ENCODE data around the gene CNIH2.

The CNIH2 gene

GRCh38 chr11:66288671-66289547, 10.9 kb downstream of the CNIH2 start, which contains the start of gene YIF1A:
Gene YIF1A, minus strand, starts transcription at chr11:66289143. Its CDS starts 158 bp downstream, at chr11:66288985.
- TF ChIP-seq CTCF (IDR thresholded peaks at IDR 0.05; ENCODE audit: extremely low read depth, insufficient read depth, missing control alignments), result peak; percentile 4
- in situ Hi-C loops (cut with MboI; ENCODE audit: low pct_unique_long_range_greater_than_20kb, low sequenced_read_pairs, unreplicated experiment), result no loop called here

DNA sequence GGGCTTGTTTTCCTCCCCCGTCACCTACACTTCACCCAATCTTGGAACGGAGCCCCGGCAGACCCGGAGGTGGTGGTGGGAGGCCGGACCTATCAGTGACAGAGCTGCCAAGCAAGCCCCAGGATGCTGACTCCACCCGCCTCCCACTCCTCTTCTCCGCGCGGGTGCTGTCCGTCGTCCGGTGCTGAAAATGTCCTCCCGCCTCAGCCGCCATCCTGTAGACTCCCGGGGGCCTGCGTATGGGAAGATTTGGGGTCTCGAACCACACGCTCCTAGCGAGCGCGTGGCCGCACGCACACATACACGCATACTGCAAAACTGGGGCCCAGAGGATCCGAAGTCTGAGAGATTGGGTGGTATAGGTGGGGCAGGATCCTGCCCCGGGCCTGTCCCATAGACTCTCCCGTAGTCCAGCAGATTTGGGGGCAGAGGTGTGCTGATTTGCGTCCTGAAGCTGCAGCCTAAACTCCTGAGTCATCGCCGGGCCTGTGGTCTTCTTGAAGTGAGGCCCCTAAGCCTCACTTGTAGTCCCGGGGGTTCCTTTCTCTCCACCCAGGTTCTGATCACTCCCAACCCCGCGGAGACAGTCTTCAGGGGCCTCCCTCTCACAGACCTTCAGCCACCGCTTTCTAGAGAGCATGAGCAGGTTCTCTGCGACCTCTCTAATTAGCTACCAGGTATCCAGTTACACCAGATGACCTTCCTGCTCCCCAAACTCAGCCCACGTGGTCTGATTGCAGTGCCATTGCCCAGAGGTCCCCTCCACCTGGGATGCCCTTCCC, 11.8 kb downstream of the CNIH2 start:
- in situ Hi-C loops (cut with MboI; ENCODE audit: low pct_unique_long_range_greater_than_20kb, low sequenced_read_pairs, unreplicated experiment), result no loop called here
- peak; percentile 95 for DNase-seq (ENCODE audit: low spot score)
- no peak for TF ChIP-seq CTCF (IDR thresholded peaks at IDR 0.05; ENCODE audit: extremely low read depth, insufficient read depth, missing control alignments)

More at GRCh38 chr11:66288671-66289547, 10.9 kb downstream of the CNIH2 start, which contains the start of gene YIF1A:
- DNase-seq (ENCODE audit: low spot score), result peak; percentile 100

DNA sequence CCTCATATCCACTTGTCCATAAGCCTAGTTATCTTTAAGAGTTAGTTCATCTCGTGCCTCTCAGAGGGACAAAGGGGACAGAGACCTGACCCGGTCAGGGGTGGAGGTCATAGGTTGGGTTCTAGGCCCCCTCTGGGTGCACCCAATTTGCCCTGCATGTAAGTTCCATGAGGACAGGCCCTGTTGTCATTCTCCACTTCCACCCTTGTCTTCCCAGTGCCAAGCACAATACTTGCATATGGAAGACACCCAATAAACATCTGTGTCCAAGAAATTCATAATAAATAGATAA, 12.3 kb downstream of the CNIH2 start:
- DNase-seq (ENCODE audit: low spot score), result no peak
- in situ Hi-C loops (cut with MboI; ENCODE audit: low pct_unique_long_range_greater_than_20kb, low sequenced_read_pairs, unreplicated experiment), result no loop called here
- TF ChIP-seq CTCF (IDR thresholded peaks at IDR 0.05; ENCODE audit: extremely low read depth, insufficient read depth, missing control alignments), result no peak

- DNase-seq (ENCODE audit: low spot score), result no peak
- TF ChIP-seq CTCF (IDR thresholded peaks at IDR 0.05; ENCODE audit: extremely low read depth, insufficient read depth, missing control alignments), result no peak
- in situ Hi-C loops (cut with MboI; ENCODE audit: low pct_unique_long_range_greater_than_20kb, low sequenced_read_pairs, unreplicated experiment), result no loop called here
These were observed 13.3 kb downstream of the CNIH2 start for GRCh38 chr11:66291303-66291705.

- no peak for DNase-seq (ENCODE audit: low spot score)
- in situ Hi-C loops (cut with MboI; ENCODE audit: low pct_unique_long_range_greater_than_20kb, low sequenced_read_pairs, unreplicated experiment), result no loop called here
- no peak for TF ChIP-seq CTCF (IDR thresholded peaks at IDR 0.05; ENCODE audit: extremely low read depth, insufficient read depth, missing control alignments)
These were observed 13.9 kb downstream of the CNIH2 start, which contains the start of gene TMEM151A for GRCh38 chr11:66291706-66292542. Gene TMEM151A, plus strand, starts transcription at chr11:66291894. Its CDS starts 120 bp downstream, at chr11:66292014.
